Muscle layer of duodenum (tissue), 2 donors: ENCODE measurements around the gene NKAIN2.
"Not testable (repeated sequence)": the region's sequence is repeated elsewhere in the genome, so short reads cannot be mapped to it uniquely, and the experiment has no call there.

ENCODE experiments used
- H3K27ac ChIP-seq: one replicate; pipeline ENCODE4 v1.7.0; 2013; ENCODE audit warnings: mild to moderate bottlenecking, low read length
- H3K27me3 ChIP-seq: one replicate; pipeline ENCODE4 v1.7.0; 2013; ENCODE audit warnings: low read depth, mild to moderate bottlenecking, control low read depth, low read length
- H3K36me3 ChIP-seq, 2 donors: one replicate each; pipeline ENCODE4 v1.7.0; 2013; ENCODE audit warnings: low read length in 2 of 2, control low read depth in 1 of 2, mild to moderate bottlenecking in 1 of 2; ENCODE audit not compliant: insufficient read depth in 2 of 2, control insufficient read depth in 1 of 2
- H3K4me1 ChIP-seq, 2 donors: one replicate each; pipeline ENCODE4 v1.7.0; 2013; ENCODE audit warnings: low read length in 2 of 2, mild to moderate bottlenecking in 2 of 2, control low read depth in 1 of 2, moderate library complexity in 1 of 2; ENCODE audit not compliant: insufficient read depth in 2 of 2, control insufficient read depth in 1 of 2
- H3K4me3 ChIP-seq, 2 donors: one replicate each; pipeline ENCODE4 v1.7.0; 2013; ENCODE audit warnings: low read length in 2 of 2, low read depth in 1 of 2, mild to moderate bottlenecking in 1 of 2
- H3K9me3 ChIP-seq, 2 donors: one replicate each; pipeline ENCODE4 v1.7.0; 2013; ENCODE audit warnings: low read length in 2 of 2, control low read depth in 1 of 2, mild to moderate bottlenecking in 1 of 2; ENCODE audit not compliant: control insufficient read depth in 1 of 2
- donor health status: healthy.

The NKAIN2 gene

DNA sequence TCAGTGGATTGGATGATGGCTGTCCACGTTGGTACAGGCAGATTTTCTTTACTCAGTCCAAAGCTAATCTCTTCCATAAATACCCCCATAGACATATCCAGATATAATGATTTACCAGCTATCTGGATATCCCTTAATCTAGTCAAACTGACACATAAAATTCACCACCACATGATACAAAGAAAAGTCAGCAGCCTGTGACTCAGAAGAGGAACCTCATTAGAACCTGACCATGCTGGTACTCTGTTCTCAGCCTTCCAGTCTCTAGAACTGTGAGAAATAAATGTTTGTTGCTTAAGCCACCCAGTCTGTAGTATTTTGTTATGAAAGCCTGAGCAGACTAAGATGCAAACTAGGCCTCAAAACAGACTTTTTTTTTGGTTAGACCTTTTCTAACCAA is 727.3 kb downstream of the NKAIN2 start:
- Histone ChIP-seq H3K36me3 (no peaks in the 10 kb centered on the region), H3K4me1 (no peaks in the 10 kb centered on the region), H3K27ac (no peak overlapping the region), H3K27me3 (no peaks in the 10 kb centered on the region), H3K4me3 (no peak overlapping the region), H3K9me3 (no peaks in the 10 kb centered on the region)

GRCh38 chr6:124535299-124535698 is 731.6 kb downstream of the NKAIN2 start:
- Histone ChIP-seq H3K4me1 (no peaks in the 10 kb centered on the region), H3K27me3 (no peaks in the 10 kb centered on the region), H3K4me3 (no peak overlapping the region), H3K36me3 (no peaks in the 10 kb centered on the region), H3K9me3 (no peaks in the 10 kb centered on the region), H3K27ac (no peak overlapping the region)

DNA sequence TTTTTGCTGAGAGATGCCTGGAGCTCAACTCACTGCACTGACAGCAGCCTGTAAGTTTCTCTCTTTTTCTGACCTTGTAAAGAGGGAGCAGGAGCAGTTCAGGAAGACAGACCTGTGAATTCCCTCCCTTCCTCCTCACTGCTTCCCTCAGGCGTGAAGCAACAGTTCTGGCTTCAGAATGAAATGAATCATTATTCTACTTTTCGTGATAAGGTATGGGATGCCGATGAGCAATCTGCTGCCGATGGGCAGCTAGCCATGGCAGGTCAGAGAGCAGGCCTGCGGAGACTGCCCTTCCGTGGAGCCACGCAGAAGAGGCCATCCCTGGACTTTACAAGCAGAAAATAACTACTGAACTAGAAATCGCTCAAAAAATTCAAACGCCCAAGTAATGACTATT is 732.1 kb downstream of the NKAIN2 start:
- no peaks in the 10 kb centered on the region for H3K27me3 ChIP-seq
- H3K27ac ChIP-seq = no peak overlapping the region
- no peaks in the 10 kb centered on the region for H3K36me3 ChIP-seq
- no peaks in the 10 kb centered on the region for H3K4me1 ChIP-seq
- no peak overlapping the region for H3K4me3 ChIP-seq
- H3K9me3 ChIP-seq = no peaks in the 10 kb centered on the region

- Histone ChIP-seq H3K36me3 (no peaks in the 10 kb centered on the region), H3K4me1 (no peaks in the 10 kb centered on the region), H3K9me3 (no peaks in the 10 kb centered on the region), H3K27me3 (no peaks in the 10 kb centered on the region), H3K4me3 (no peak overlapping the region), H3K27ac (no peak overlapping the region)
Observed at GRCh38 chr6:124536157-124536841, 732.6 kb downstream of the NKAIN2 start.

GRCh38 chr6:124536842-124537191 is 733.2 kb downstream of the NKAIN2 start:
- Histone ChIP-seq H3K36me3 (no peaks in the 10 kb centered on the region), H3K4me3 (no peak overlapping the region), H3K27ac (no peak overlapping the region), H3K4me1 (no peaks in the 10 kb centered on the region), H3K9me3 (no peaks in the 10 kb centered on the region), H3K27me3 (no peaks in the 10 kb centered on the region)

- no peak overlapping the region for H3K4me3 ChIP-seq
- no peaks in the 10 kb centered on the region for H3K36me3 ChIP-seq
- no peaks in the 10 kb centered on the region for H3K27me3 ChIP-seq
- no peaks in the 10 kb centered on the region for H3K4me1 ChIP-seq
- H3K27ac ChIP-seq = no peak overlapping the region
- no peaks in the 10 kb centered on the region for H3K9me3 ChIP-seq
Observed at GRCh38 chr6:124539096-124539495, 735.4 kb downstream of the NKAIN2 start.

GRCh38 chr6:124541573-124541972 is 737.9 kb downstream of the NKAIN2 start:
- Histone ChIP-seq H3K36me3 (no peaks in the 10 kb centered on the region), H3K4me1 (no peaks in the 10 kb centered on the region), H3K9me3 (no peaks in the 10 kb centered on the region), H3K4me3 (no peak overlapping the region), H3K27me3 (no peaks in the 10 kb centered on the region), H3K27ac (no peak overlapping the region)

- Histone ChIP-seq H3K9me3 (no peaks in the 10 kb centered on the region), H3K36me3 (no peaks in the 10 kb centered on the region), H3K4me3 (no peak overlapping the region), H3K4me1 (no peaks in the 10 kb centered on the region), H3K27ac (no peak overlapping the region), H3K27me3 (no peaks in the 10 kb centered on the region)
Observed at GRCh38 chr6:124546601-124547000, 742.9 kb downstream of the NKAIN2 start.

DNA sequence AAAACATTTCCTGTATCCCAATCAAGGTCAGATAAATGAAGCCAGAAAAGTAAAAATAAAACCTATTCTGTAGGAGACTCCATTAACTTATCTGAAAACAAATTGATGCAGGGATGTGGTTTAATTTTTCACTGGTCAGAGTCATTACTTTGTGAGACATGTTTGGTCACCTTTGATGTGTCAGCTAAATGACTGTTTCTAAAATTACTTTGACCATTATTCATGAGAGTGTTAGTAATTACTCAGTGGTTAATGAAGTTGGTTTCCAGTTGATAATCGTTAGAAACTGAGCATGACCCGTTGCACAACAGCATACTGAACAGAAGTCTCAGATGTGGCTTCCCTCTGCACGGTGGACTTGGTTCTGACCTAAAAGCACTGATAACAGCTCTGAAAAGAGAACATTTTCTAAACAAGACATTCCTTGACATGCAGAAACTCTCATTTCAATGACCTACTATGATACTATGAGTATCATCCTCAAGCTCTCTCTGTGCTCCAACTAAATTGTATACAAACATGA is 748.1 kb downstream of the NKAIN2 start:
- Histone ChIP-seq H3K36me3 (no peaks in the 10 kb centered on the region), H3K27ac (no peak overlapping the region), H3K9me3 (no peaks in the 10 kb centered on the region), H3K4me3 (no peak overlapping the region), H3K27me3 (no peaks in the 10 kb centered on the region), H3K4me1 (no peaks in the 10 kb centered on the region)

GRCh38 chr6:124557873-124558272 is 754.2 kb downstream of the NKAIN2 start:
- Histone ChIP-seq H3K9me3 (no peaks in the 10 kb centered on the region), H3K27ac (no peak overlapping the region), H3K27me3 (no peaks in the 10 kb centered on the region), H3K36me3 (no peaks in the 10 kb centered on the region), H3K4me1 (no peaks in the 10 kb centered on the region), H3K4me3 (no peak overlapping the region)

DNA sequence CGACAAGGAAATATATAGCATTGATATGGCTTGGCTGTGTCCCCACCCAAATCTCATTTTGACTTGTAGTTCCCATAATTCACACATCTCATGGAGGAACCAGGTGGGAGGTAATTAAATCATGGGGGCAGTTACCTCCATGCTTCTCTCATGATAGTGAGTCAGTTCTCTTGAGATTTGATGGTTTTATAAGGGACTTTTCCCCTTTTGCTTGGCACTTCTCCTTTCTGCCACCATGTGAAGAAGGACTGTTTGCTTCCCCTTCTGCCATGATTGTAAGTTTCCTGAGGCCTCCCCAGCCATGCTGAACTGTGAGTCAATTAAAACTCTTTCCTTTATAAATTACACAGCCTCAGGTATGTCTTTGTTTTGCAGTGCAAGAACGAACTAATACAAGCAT is 756.4 kb downstream of the NKAIN2 start:
- not testable (repeated sequence) for H3K27ac ChIP-seq, H3K4me1 ChIP-seq, H3K4me3 ChIP-seq, H3K27me3 ChIP-seq, H3K36me3 ChIP-seq, H3K9me3 ChIP-seq

GRCh38 chr6:124560873-124561567 is 757.4 kb downstream of the NKAIN2 start:
- no peaks in the 10 kb centered on the region for H3K36me3 ChIP-seq
- no peaks in the 10 kb centered on the region for H3K9me3 ChIP-seq
- no peaks in the 10 kb centered on the region for H3K27me3 ChIP-seq
- no peak overlapping the region for H3K27ac ChIP-seq
- no peaks in the 10 kb centered on the region for H3K4me1 ChIP-seq
- no peak overlapping the region for H3K4me3 ChIP-seq
